Upper lobe of left lung (tissue), 6 donors: ENCODE data around the gene ZNF480. TPM values are rescaled to one million over a fixed set of nuclear protein-coding genes. Genes with fewer than 3 reads are reported as not detected.
"Not testable (repeated sequence)": the region's sequence is repeated elsewhere in the genome, so short reads cannot be mapped to it uniquely, and the experiment has no call there.

Source experiments
- ATAC-seq, 2 donors: fragments of 200-7000 bp; cut with Tn5 transposase; one replicate each; pipeline ENCODE4 v1.9.1; 2022; ENCODE audit warnings: mild to moderate bottlenecking in 2 of 2, moderate library complexity in 2 of 2; ENCODE audit not compliant: low FRiP score in 2 of 2
- DNase-seq, 2 donors: peaks; one replicate each; pipeline ENCODE4 v3.0.0-alpha.2; 2019 to 2020
- H3K27ac ChIP-seq, 4 donors: fragments of 200-600 bp; sonication (generic); one replicate each; pipeline ENCODE4 v1.5.1; 2016 to 2019
- H3K27me3 ChIP-seq, 4 donors: fragments of 200-600 bp; sonication (generic); one replicate each; pipeline ENCODE4 v1.5.1; 2017 to 2019
- H3K36me3 ChIP-seq, 4 donors: fragments of 200-600 bp; sonication (generic); one replicate each; pipeline ENCODE4 v1.5.1; 2016 to 2019
- H3K4me1 ChIP-seq, 4 donors: fragments of 200-600 bp; sonication (generic); one replicate each; pipeline ENCODE4 v1.5.1; 2018 to 2019
- H3K4me3 ChIP-seq, 4 donors: fragments of 200-600 bp; sonication (generic); one replicate each; pipeline ENCODE4 v1.5.1; 2017 to 2019; ENCODE audit warnings: mild to moderate bottlenecking in 2 of 4, moderate library complexity in 1 of 4
- H3K9me3 ChIP-seq, 4 donors: fragments of 200-600 bp; sonication (generic); one replicate each; pipeline ENCODE4 v1.5.1; 2018 to 2019
- CTCF ChIP-seq, 6 experiments: fragments of 450-650 bp in 4 of 6; fragments of 200-600 bp in 2 of 6; sonication (generic) in 2 of 6; IDR thresholded peaks; one replicate each; pipeline ENCODE4 v1.5.1; 2016 to 2019; ENCODE audit warnings: antibody characterized with exemption in 6 of 6
- EP300 ChIP-seq, 4 donors: sonication (generic); formaldehyde crosslinking; IDR thresholded peaks; one replicate each; pipeline ENCODE4 v1.5.1; 2017; ENCODE audit warnings: antibody characterized with exemption in 4 of 4, control low read depth in 2 of 4
- POLR2A ChIP-seq, 4 donors: fragments of 450-650 bp; IDR thresholded peaks; one replicate each; pipeline ENCODE4 v1.5.1; 2016 to 2017; ENCODE audit warnings: antibody characterized with exemption in 4 of 4, mild to moderate bottlenecking in 2 of 4
- POLR2AphosphoS5 ChIP-seq, 2 donors: sonication (generic); formaldehyde crosslinking; IDR thresholded peaks; one replicate each; pipeline ENCODE4 v1.5.1; 2017; ENCODE audit warnings: antibody characterized with exemption in 2 of 2
- WGBS, 2 donors: methylation state at CpG; one replicate each; pipeline ENCODE4 v1.1.5; 2017 to 2018; 5-methylcytosine and 5-hydroxymethylcytosine counted together
- total RNA-seq, 6 donors: library from RNA; depleted of rRNA in 4 of 6; stranded (reverse); fragments of >200 nt in 4 of 6; gene quantifications; one replicate each; pipeline versions ENCODE4 v1.1.0 to v1.2.1, GENCODE V29; 2016 to 2021
- donor health status: DM: no; HTN: no; CAD: no; lungs with moderate emphysema.
- donor health status: DM: no; HTN: yes; CAD: no; lungs with severe emphysema.

Gene ZNF480
- total RNA-seq, 6 donors from 2014 or later, result 2.7 to 13.6 (median 8.4) TPM

- ATAC-seq, result peak in 1 of 2 donors; percentile 20
- peaks cover 4 to 47% (median 23%) of the 10 kb centered on the region in 4 donors for H3K9me3 ChIP-seq
- WGBS, 2 donors, result 5 to 6% methylated on average over 9 of the region's 9 CpGs
- no peaks in the 10 kb centered on the region for H3K36me3 ChIP-seq
- peaks cover 6 to 9% (median 8%) of the 10 kb centered on the region in 4 donors for H3K4me1 ChIP-seq
- H3K27ac ChIP-seq, result peak overlapping the region; percentile 75 to 93 (median 88)
- H3K27me3 ChIP-seq, result no peaks in the 10 kb centered on the region
- TF ChIP-seq EP300 (IDR thresholded peaks at IDR 0.05) (no peak), CTCF (IDR thresholded peaks at IDR 0.05) (no peak), POLR2A (IDR thresholded peaks at IDR 0.05) (no peak), POLR2AphosphoS5 (IDR thresholded peaks at IDR 0.05) (no peak)
- H3K4me3 ChIP-seq, result peak overlapping the region; percentile 63 to 76 (median 67)
- no peak for DNase-seq
Observed at GRCh38 chr19:52336791-52337381, 39.9 kb downstream of the ZNF480 start.

DNA sequence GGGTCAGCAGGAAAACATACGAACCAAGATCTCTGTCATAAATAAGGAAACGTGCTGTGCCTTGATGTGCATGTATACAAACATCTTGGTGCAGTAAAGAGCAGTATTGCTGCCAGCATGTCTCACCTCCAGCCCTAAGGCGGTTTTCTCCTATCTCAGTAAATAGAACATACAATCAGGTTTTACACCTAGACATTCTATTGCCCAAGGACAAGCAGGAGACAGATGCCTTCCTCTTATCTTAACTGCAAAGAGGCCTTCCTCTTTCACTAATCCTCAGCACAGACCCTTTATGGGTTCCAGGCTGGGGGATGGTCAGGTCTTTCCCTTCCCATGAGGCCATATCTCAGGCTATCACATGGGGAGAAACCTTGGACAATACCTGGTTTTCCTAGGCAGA lies 42.1 kb downstream of the ZNF480 start:
- H3K36me3 ChIP-seq, ATAC-seq, H3K4me3 ChIP-seq, H3K27ac ChIP-seq, DNase-seq, H3K4me1 ChIP-seq, H3K27me3 ChIP-seq: not testable (repeated sequence)
- WGBS, 2 donors, result 80 to 86% methylated on average over 3 of the region's 3 CpGs
- peaks cover 0 to 29% (median 5%) of the 10 kb centered on the region in 4 donors for H3K9me3 ChIP-seq

DNA sequence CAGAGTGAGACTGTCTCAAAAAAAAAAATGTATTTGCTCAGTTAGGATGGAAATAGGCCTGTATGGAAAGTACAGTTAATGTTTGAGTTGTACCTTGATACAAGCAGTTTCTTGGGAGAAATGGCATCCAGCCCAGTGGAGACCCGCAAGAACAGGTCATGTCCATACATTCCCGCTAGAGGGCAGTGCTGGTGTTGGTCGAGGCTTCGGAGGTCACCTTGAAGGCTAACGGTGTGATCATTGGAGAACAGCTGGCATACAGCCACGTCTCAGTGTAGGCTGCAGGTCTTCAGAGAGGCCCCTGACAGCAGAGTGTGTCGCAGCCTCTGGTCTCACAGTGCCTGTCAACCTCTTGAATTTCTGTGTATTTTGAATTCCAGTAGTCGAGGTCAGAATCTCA lies 46.6 kb downstream of the ZNF480 start:
- Histone ChIP-seq H3K36me3 (peaks cover 0 to 12% (median 3%) of the 10 kb centered on the region in 4 donors), H3K9me3 (peaks cover 0 to 13% (median 3%) of the 10 kb centered on the region in 4 donors), H3K4me3 (no peak overlapping the region), H3K27me3 (no peaks in the 10 kb centered on the region), H3K4me1 (no peaks in the 10 kb centered on the region), H3K27ac (no peak overlapping the region)
- DNase-seq (peak in 1 of 2 donors; percentile 30), ATAC-seq (peak; percentile 57 to 64)
- TF ChIP-seq EP300 (IDR thresholded peaks at IDR 0.05), result no peak
- TF ChIP-seq POLR2A (IDR thresholded peaks at IDR 0.05), result no peak
- no peak for TF ChIP-seq POLR2AphosphoS5 (IDR thresholded peaks at IDR 0.05)
- TF ChIP-seq CTCF (IDR thresholded peaks at IDR 0.05), result peak; percentile 29 to 62 (median 52)
- 23 to 28% methylated on average over 4 to 8 of the region's 8 CpGs for WGBS, 2 donors

- no peak for TF ChIP-seq CTCF (IDR thresholded peaks at IDR 0.05)
- TF ChIP-seq POLR2A (IDR thresholded peaks at IDR 0.05), result no peak
- no peak for TF ChIP-seq EP300 (IDR thresholded peaks at IDR 0.05)
- TF ChIP-seq POLR2AphosphoS5 (IDR thresholded peaks at IDR 0.05), result no peak
- 81 to 91% methylated on average over 6 of the region's 6 CpGs for WGBS, 2 donors
Observed at GRCh38 chr19:52345162-52345561, 48.2 kb downstream of the ZNF480 start.

DNA sequence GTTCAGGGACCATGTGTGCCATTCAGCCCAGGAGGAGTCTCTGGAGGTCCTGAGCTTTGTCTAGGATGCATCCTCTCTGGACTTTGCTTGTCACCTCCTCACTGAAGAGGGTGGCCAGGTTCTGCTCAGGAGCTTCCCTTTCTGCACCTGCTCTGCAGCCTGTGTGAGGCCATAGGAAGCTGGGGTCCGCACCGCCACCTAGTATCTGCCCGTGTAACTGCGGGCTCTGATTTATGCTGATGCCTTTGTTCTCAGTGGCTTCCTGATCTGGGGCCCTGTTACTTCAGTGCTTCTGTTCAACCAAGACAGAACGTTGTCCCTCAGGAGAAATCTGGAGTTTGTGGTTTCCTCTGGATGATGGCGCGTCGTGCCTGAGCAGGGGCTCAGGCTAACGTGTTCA lies 54.5 kb downstream of the ZNF480 start:
- 75 to 84% methylated on average over 8 to 9 of the region's 9 CpGs for WGBS, 2 donors
- Histone ChIP-seq H3K36me3 (peaks cover 3 to 65% (median 27%) of the 10 kb centered on the region in 4 donors), H3K9me3 (peaks cover 0 to 22% (median 5%) of the 10 kb centered on the region in 4 donors), H3K27ac (no peak overlapping the region), H3K4me3 (no peak overlapping the region), H3K4me1 (no peaks in the 10 kb centered on the region), H3K27me3 (no peaks in the 10 kb centered on the region)
- DNase-seq (no peak), ATAC-seq (peak in 1 of 2 donors; percentile 15)
- TF ChIP-seq POLR2A (IDR thresholded peaks at IDR 0.05), result no peak

More at GRCh38 chr19:52345162-52345561, 48.2 kb downstream of the ZNF480 start:
- H3K4me1 ChIP-seq, result no peaks in the 10 kb centered on the region
- peaks cover 3 to 28% (median 7%) of the 10 kb centered on the region in 4 donors for H3K36me3 ChIP-seq
- no peaks in the 10 kb centered on the region for H3K27me3 ChIP-seq
- ATAC-seq, result no peak
- no peak for DNase-seq
- peaks cover 0 to 18% (median 6%) of the 10 kb centered on the region in 4 donors for H3K9me3 ChIP-seq
- H3K4me3 ChIP-seq, result no peak overlapping the region
- no peak overlapping the region for H3K27ac ChIP-seq

- no peaks in the 10 kb centered on the region for H3K27me3 ChIP-seq
- no peak overlapping the region for H3K4me3 ChIP-seq
- peaks cover 0 to 19% (median 12%) of the 10 kb centered on the region in 4 donors for H3K36me3 ChIP-seq
- no peak overlapping the region for H3K27ac ChIP-seq
- TF ChIP-seq EP300 (IDR thresholded peaks at IDR 0.05), result no peak
- no peak for TF ChIP-seq CTCF (IDR thresholded peaks at IDR 0.05)
- TF ChIP-seq POLR2A (IDR thresholded peaks at IDR 0.05), result no peak
- no peak for TF ChIP-seq POLR2AphosphoS5 (IDR thresholded peaks at IDR 0.05)
- no peak for ATAC-seq
- DNase-seq, result no peak
- WGBS, 2 donors, result 97 to 98% methylated on average over 8 of the region's 8 CpGs
- H3K9me3 ChIP-seq, result peaks cover 34 to 89% (median 74%) of the 10 kb centered on the region in 4 donors
- peaks cover 0 to 13% (median 7%) of the 10 kb centered on the region in 4 donors for H3K4me1 ChIP-seq
Observed at GRCh38 chr19:52366414-52366824, 69.5 kb downstream of the ZNF480 start.
